Ovary (tissue), 9 donors: Measurements from ENCODE around the gene FIZ1. TPM values are rescaled to one million over a fixed set of nuclear protein-coding genes. Genes with fewer than 3 reads are reported as not detected.

ENCODE experiments used
- DNase-seq, 5 donors: peaks; one replicate each; pipeline ENCODE4 v3.0.0-alpha.2; 2019 to 2020
- H3K27ac ChIP-seq, 2 donors: fragments of 200-600 bp; one replicate each; pipeline versions ENCODE4 v1.5.1 to v1.8.0; 2019 to 2022
- H3K27me3 ChIP-seq: fragments of 200-600 bp; one replicate; pipeline ENCODE4 v1.8.0; 2022
- H3K36me3 ChIP-seq: fragments of 200-600 bp; sonication (generic); one replicate; pipeline ENCODE4 v1.5.1; 2019
- H3K4me1 ChIP-seq: one replicate; pipeline ENCODE4 v1.8.1; 2013; ENCODE audit warnings: mild to moderate bottlenecking, moderate library complexity; ENCODE audit not compliant: insufficient read depth
- H3K4me3 ChIP-seq: fragments of 200-600 bp; sonication (generic); one replicate; pipeline ENCODE4 v1.5.1; 2017
- H3K9me3 ChIP-seq, 2 donors: fragments of 200-600 bp in 1 of 2; sonication (generic) in 1 of 2; one replicate each; pipeline versions ENCODE4 v1.5.1 to v1.8.1; 2013 to 2019; ENCODE audit warnings: mild to moderate bottlenecking in 1 of 2, moderate library complexity in 1 of 2
- EP300 ChIP-seq: sonication (generic); formaldehyde crosslinking; IDR thresholded peaks from one replicate; pipeline ENCODE4 v1.6.1; 2017; ENCODE audit warnings: antibody characterized with exemption
- POLR2A ChIP-seq: fragments of 450-650 bp; IDR thresholded peaks from one replicate; pipeline ENCODE4 v1.6.1; 2017; ENCODE audit warnings: antibody characterized with exemption, mild to moderate bottlenecking, moderate library complexity
- WGBS, 3 donors: extraction: QIAGEN DNeasy Blood & Tissue Kit in 1 of 3; methylation state at CpG; one replicate each; pipeline versions ENCODE4 v1.1.5 to v1.1.7; 2013 to 2017; 5-methylcytosine and 5-hydroxymethylcytosine counted together
- intact Hi-C, 4 donors: fragments of 100-400 bp; cut with DNase I; formaldehyde crosslinking; loops; one replicate each; pipeline versions ENCODE4 v1.11.0 to v1.15.1; 2022 to 2023
- polyA plus RNA-seq, 2 donors: library from polyadenylated mRNA; stranded (reverse); fragments of 200-250 nt in 1 of 2; fragments of 350-450 nt in 1 of 2; fragmentation: Illumina TruSeq in 1 of 2; extraction: RNeasy Lipid Tissue Mini Kit (QIAGEN cat#74804) in 1 of 2; gene quantifications; one replicate each; pipeline ENCODE4 v1.2.3, GENCODE V29; 2013 to 2014
- total RNA-seq, 7 donors: library from RNA; depleted of rRNA in 2 of 7; stranded (reverse); fragments of >200 nt in 2 of 7; fragmentation: NEBNext Ultra II Directional in 3 of 7; extraction: Animal tissue kit (Norgen Biotek cat#: 25700) in 3 of 7; gene quantifications; one replicate each; pipeline versions ENCODE4 v1.1.0 to v1.2.4, GENCODE V29; 2016 to 2023
- TF ChIP-seq, protein P1 (sequence below), 3 donors: fragments of 450-650 bp in 2 of 3; fragments of 200-600 bp in 1 of 3; IDR thresholded peaks; one replicate each; pipeline versions ENCODE4 v1.5.1 to v1.8.0; 2016 to 2022; ENCODE audit warnings: antibody characterized with exemption in 3 of 3, mild to moderate bottlenecking in 1 of 3
- donor health status: DM: no; HTN: no; CAD: no; lungs with moderate emphysema.
- donor health status: DM: no; HTN: no; CAD: no.
- donor health status: Bipolar disorder and iron deficiency.
- donor health status: DM: yes; HTN: yes; CAD: no.
- donor health status: DM: no; HTN: no; CAD: no.
- donor health status: DM: yes; HTN: yes; CAD: no.

The FIZ1 gene
- total and polyA plus RNA-seq, 9 donors = 3.6 to 22.7 (median 13.4) TPM

DNA sequence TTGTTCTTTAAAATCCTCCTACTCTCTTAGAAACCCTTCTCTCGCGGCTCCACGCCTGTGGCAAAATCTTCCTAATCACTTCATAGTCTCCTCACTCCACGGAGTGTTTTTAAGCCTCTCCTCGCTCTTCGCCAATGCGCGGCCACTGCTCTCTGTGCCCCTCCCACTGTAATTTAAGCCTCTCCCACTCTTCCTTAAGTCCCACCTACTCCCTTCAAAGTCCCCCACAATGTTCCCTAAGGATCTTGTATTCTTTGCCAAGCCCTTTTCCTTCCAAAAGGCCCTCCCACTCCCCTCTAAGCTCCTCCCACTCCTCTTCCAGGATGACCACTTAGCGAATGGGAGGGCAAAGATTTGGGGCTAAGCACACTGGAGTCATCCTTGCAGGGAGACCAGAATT is 1.3 kb downstream of the FIZ1 start:
- no peaks in the 10 kb centered on the region for H3K36me3 ChIP-seq
- intact Hi-C loops = no loop called here
- TF ChIP-seq, protein P1, sequence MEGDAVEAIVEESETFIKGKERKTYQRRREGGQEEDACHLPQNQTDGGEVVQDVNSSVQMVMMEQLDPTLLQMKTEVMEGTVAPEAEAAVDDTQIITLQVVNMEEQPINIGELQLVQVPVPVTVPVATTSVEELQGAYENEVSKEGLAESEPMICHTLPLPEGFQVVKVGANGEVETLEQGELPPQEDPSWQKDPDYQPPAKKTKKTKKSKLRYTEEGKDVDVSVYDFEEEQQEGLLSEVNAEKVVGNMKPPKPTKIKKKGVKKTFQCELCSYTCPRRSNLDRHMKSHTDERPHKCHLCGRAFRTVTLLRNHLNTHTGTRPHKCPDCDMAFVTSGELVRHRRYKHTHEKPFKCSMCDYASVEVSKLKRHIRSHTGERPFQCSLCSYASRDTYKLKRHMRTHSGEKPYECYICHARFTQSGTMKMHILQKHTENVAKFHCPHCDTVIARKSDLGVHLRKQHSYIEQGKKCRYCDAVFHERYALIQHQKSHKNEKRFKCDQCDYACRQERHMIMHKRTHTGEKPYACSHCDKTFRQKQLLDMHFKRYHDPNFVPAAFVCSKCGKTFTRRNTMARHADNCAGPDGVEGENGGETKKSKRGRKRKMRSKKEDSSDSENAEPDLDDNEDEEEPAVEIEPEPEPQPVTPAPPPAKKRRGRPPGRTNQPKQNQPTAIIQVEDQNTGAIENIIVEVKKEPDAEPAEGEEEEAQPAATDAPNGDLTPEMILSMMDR (IDR thresholded peaks at IDR 0.05) = no peak
- TF ChIP-seq EP300 (no peak), POLR2A (no peak)
- no peaks in the 10 kb centered on the region for H3K27me3 ChIP-seq
- no peaks in the 10 kb centered on the region for H3K4me1 ChIP-seq
- no peaks in the 10 kb centered on the region for H3K9me3 ChIP-seq
- no peak overlapping the region for H3K4me3 ChIP-seq
- H3K27ac ChIP-seq = no peak overlapping the region
- DNase-seq = peak in 1 of 5 donors; percentile 50
- 77 to 90% (median 83%) methylated on average over 9 of the region's 9 CpGs for WGBS, 3 donors

DNA sequence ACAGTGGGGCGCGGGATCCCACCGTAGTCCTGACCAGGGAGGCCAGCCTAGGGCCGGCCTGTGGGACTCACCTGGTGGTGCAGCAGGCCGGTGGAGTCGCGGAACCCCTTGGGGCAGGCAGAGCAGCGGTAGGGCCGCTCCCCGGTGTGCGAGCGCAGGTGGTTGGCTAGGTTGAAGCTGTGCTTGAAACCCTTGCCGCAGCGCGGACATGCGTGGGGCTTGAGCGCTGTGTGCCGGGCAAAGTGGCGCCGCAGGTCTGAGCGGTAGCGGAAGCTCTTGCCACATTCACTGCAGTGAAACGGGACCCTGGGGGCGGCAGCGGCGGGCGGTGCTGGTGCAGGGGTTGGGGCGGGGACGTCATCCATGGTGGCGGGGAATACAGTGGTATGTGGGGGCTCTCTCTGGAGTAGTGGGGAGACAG is 1.8 kb downstream of the FIZ1 start:
- Histone ChIP-seq H3K4me3 (no peak overlapping the region), H3K4me1 (no peaks in the 10 kb centered on the region), H3K27me3 (no peaks in the 10 kb centered on the region), H3K9me3 (no peaks in the 10 kb centered on the region), H3K27ac (no peak overlapping the region), H3K36me3 (no peaks in the 10 kb centered on the region)
- intact Hi-C loops = no loop called here
- 93 to 96% (median 95%) methylated on average over 30 of the region's 30 CpGs for WGBS, 3 donors
- TF ChIP-seq, protein P1 (IDR thresholded peaks at IDR 0.05) = no peak
- TF ChIP-seq EP300 (no peak), POLR2A (no peak)
- DNase-seq = peak in 4 of 5 donors; percentile 44 to 71 (median 64)

DNA sequence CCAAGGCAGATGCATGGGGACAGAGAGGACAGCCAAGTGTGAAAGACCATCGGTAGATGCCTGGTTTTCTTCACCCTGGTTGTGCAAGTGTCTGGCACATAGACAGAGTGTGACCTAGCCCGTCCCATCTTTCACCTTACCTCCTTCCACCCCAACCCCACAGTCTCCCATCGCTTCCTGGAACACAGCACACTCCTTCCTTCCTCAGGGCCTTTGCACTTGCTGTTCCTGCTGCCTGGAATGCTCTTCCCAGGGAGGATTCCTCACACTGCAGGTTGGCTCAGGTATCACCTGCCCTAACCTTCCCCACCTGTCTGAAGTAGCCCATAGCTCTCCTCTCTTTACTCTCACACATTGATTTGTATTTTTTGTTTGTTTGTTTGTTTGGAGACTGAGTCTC is 3.0 kb downstream of the FIZ1 start:
- H3K36me3 ChIP-seq = no peaks in the 10 kb centered on the region
- WGBS, 3 donors = 88 to 93% (median 88%) methylated on average over 3 of the region's 3 CpGs
- intact Hi-C loops = no loop called here

DNA sequence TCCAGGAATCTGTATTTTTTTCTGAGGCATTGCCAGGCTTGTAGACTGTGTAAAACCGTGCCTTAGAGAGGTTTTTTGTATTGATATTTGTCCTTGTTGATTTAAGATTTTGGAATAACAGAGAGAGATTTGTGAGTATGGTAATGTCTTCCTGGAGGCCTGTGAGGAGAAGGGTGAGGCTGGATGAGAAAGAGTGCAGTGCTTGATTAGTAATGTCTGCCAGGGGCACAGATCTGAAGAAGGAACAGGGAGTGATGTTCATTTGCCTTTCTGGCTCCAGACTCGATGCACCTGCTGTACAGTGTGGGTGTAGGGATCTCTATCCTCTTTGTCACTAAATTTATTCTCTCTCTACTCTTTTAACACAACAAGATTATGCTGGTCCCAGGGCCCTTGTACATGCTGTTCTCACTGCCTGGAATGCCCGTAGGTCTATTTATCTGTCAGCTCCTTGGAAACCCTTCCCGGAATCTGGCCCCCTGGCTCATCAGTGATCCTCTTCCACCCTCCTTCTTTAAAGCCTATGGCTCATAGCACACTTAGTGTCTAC is 4.2 kb downstream of the FIZ1 start:
- Histone ChIP-seq H3K27me3 (no peaks in the 10 kb centered on the region), H3K36me3 (no peaks in the 10 kb centered on the region), H3K9me3 (no peaks in the 10 kb centered on the region), H3K4me1 (no peaks in the 10 kb centered on the region), H3K4me3 (no peak overlapping the region), H3K27ac (no peak overlapping the region)
- 82 to 85% (median 84%) methylated on average over 4 of the region's 4 CpGs for WGBS, 3 donors
- TF ChIP-seq, protein P1 (IDR thresholded peaks at IDR 0.05) = no peak
- TF ChIP-seq POLR2A (no peak), EP300 (no peak)
- no peak for DNase-seq
- intact Hi-C loops = no loop called here

More for the DNA sequence above, 3.0 kb downstream of the FIZ1 start:
- TF ChIP-seq EP300 (no peak), POLR2A (no peak)
- TF ChIP-seq, protein P1 (IDR thresholded peaks at IDR 0.05) = no peak
- H3K27me3 ChIP-seq = no peaks in the 10 kb centered on the region
- no peak overlapping the region for H3K4me3 ChIP-seq
- no peak overlapping the region for H3K27ac ChIP-seq
- no peaks in the 10 kb centered on the region for H3K4me1 ChIP-seq
- H3K9me3 ChIP-seq = no peaks in the 10 kb centered on the region
- no peak for DNase-seq
